Heart left ventricle (tissue), 13 donors: ENCODE data around the gene NUDT1.

Experiments used
- CTCF ChIP-seq, 12 donors: fragments of 200-600 bp; sonication (generic) in 4 of 12; IDR thresholded peaks; one replicate each; pipeline versions ENCODE4 v1.5.0 to v1.8.0; 2018 to 2022; ENCODE audit warnings: antibody characterized with exemption in 12 of 12, mild to moderate bottlenecking in 5 of 12
- POLR2A ChIP-seq, 2 donors: fragments of 450-650 bp; IDR thresholded peaks; one replicate each; pipeline ENCODE4 v1.6.1; 2017; ENCODE audit warnings: antibody characterized with exemption in 2 of 2, mild to moderate bottlenecking in 2 of 2, moderate library complexity in 2 of 2
- donor health status: ischemic (EF 13 %, LVEDD 7.1; RV severe dilation, severe dysfunction).
- donor health status: DM: no; HTN: yes; CAD: no.
- donor health status: DM: no; HTN: no; CAD: no.
- donor health status: ischemic (EF 25% LVEDD 6.9; RV normal size, moderate dysfunction).
- donor health status: ischemic (EF 25% LVEDD 5.7; RV mildly dilated, moderate dysfunction).
- donor health status: ischemic (EF 35%, LVEDD 5.7; RV mildly dilated, moderate dysfunction).
- donor health status: nonischemic (EF 11% LVEDD 7.7; RV severe dilation, severe dysfunction).
- donor health status: DM: yes; HTN: yes; CAD: no.
- donor health status: PGD.
- donor health status: ischemic (EF 29% LVEDD 5.4; RV normal size, mild dysfunction).
- donor health status: nonischemic (EF 23%, LVEDD 6.1; RV moderate dilation, normal function).

- no peak for TF ChIP-seq CTCF (IDR thresholded peaks at IDR 0.05)
- no peak for TF ChIP-seq POLR2A (IDR thresholded peaks at IDR 0.05)
These were observed 33.1 kb downstream of the NUDT1 start for GRCh38 chr7:2275101-2275500.
